Ovary (tissue), 3 donors: ENCODE measurements around the gene SPATA4.

Experiments
- EP300 ChIP-seq: sonication (generic); formaldehyde crosslinking; IDR thresholded peaks from one replicate; pipeline ENCODE4 v1.6.1; 2017; ENCODE audit warnings: antibody characterized with exemption
- POLR2A ChIP-seq: fragments of 450-650 bp; IDR thresholded peaks from one replicate; pipeline ENCODE4 v1.6.1; 2017; ENCODE audit warnings: antibody characterized with exemption, mild to moderate bottlenecking, moderate library complexity
- TF ChIP-seq, protein P1 (sequence below), 3 donors: fragments of 450-650 bp in 2 of 3; fragments of 200-600 bp in 1 of 3; IDR thresholded peaks; one replicate each; pipeline versions ENCODE4 v1.5.1 to v1.8.0; 2016 to 2022; ENCODE audit warnings: antibody characterized with exemption in 3 of 3, mild to moderate bottlenecking in 1 of 3
- donor health status: DM: no; HTN: no; CAD: no.

DNA sequence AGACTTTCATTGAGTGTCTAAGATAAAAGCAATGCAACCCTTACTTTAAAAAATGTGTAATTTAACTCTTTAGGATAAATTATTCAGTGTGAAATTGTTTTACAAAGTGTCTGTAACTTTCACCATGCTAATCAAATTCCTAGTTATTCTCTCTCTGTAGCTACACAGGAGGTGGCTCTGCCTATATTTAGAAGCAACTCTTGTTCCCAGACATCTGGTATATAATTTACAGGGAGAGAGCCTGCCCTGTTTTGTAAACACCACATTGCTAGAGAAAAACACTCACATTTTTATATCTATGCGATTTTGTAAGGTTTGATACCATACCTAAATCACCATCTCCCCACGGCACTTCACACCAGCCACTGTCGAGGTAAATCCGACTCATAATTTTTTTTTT lies 35.5 kb upstream of the SPATA4 start:
- TF ChIP-seq, protein P1, sequence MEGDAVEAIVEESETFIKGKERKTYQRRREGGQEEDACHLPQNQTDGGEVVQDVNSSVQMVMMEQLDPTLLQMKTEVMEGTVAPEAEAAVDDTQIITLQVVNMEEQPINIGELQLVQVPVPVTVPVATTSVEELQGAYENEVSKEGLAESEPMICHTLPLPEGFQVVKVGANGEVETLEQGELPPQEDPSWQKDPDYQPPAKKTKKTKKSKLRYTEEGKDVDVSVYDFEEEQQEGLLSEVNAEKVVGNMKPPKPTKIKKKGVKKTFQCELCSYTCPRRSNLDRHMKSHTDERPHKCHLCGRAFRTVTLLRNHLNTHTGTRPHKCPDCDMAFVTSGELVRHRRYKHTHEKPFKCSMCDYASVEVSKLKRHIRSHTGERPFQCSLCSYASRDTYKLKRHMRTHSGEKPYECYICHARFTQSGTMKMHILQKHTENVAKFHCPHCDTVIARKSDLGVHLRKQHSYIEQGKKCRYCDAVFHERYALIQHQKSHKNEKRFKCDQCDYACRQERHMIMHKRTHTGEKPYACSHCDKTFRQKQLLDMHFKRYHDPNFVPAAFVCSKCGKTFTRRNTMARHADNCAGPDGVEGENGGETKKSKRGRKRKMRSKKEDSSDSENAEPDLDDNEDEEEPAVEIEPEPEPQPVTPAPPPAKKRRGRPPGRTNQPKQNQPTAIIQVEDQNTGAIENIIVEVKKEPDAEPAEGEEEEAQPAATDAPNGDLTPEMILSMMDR (IDR thresholded peaks at IDR 0.05), result no peak
- TF ChIP-seq POLR2A (no peak), EP300 (no peak)
